CD14-positive monocyte (primary cell): ENCODE data around the gene ITGA5. TPM values are rescaled to one million over a fixed set of nuclear protein-coding genes. Genes with fewer than 3 reads are reported as not detected.

ENCODE experiments used
- DNase-seq, 3 donors: peaks; one replicate each; pipeline ENCODE4 v3.0.0-alpha.2; 2011 to 2022
- H2AFZ ChIP-seq: 2 replicates; pipeline ENCODE4 v1.6.0; 2012; ENCODE audit warnings: mild to moderate bottlenecking, low read depth, low read length, inconsistent platforms; ENCODE audit not compliant: insufficient read depth, poor library complexity, severe bottlenecking
- H3K27ac ChIP-seq, 2 donors: 1 replicate in 1 of 2; 2 replicates in 1 of 2; pipeline ENCODE4 v1.5.1; 2012 to 2013; ENCODE audit warnings: low read length in 2 of 2, control low read depth in 1 of 2, inconsistent platforms in 1 of 2, low read depth in 1 of 2, mild to moderate bottlenecking in 1 of 2
- H3K27me3 ChIP-seq, 2 donors: one replicate each; pipeline versions ENCODE4 v1.6.0 to v1.6.1; 2011 to 2013; ENCODE audit warnings: low read length in 2 of 2; ENCODE audit not compliant: control insufficient read depth in 2 of 2, insufficient read depth in 2 of 2
- H3K36me3 ChIP-seq, 2 donors: replicated peaks in 1 of 2; 1 replicate in 1 of 2; 2 replicates in 1 of 2; pipeline versions ENCODE4 v1.5.1 to v1.6.1; 2012 to 2013; ENCODE audit warnings: low read length in 2 of 2, control low read depth in 1 of 2, inconsistent platforms in 1 of 2, mild to moderate bottlenecking in 1 of 2; ENCODE audit not compliant: insufficient read depth in 2 of 2, control insufficient read depth in 1 of 2
- H3K4me1 ChIP-seq, 2 donors: 1 replicate in 1 of 2; 2 replicates in 1 of 2; pipeline versions ENCODE4 v1.5.1 to v1.6.1; 2012 to 2013; ENCODE audit warnings: low read length in 2 of 2, control low read depth in 1 of 2, inconsistent platforms in 1 of 2, mild to moderate bottlenecking in 1 of 2, moderate library complexity in 1 of 2; ENCODE audit not compliant: insufficient read depth in 2 of 2, control insufficient read depth in 1 of 2
- H3K4me2 ChIP-seq: replicated peaks from 2 replicates; pipeline ENCODE3; 2012; ENCODE audit warnings: low read length, moderate library complexity, mild to moderate bottlenecking; ENCODE audit not compliant: poor library complexity, severe bottlenecking; ENCODE audit errors: extremely low read depth
- H3K4me3 ChIP-seq, 3 experiments: fragments of 200-600 bp in 1 of 3; sonication (generic) in 1 of 3; replicated peaks in 1 of 3; 1 replicate in 2 of 3; 2 replicates in 1 of 3; pipeline ENCODE4 v1.5.1; 2011 to 2013; ENCODE audit warnings: low read length in 3 of 3, mild to moderate bottlenecking in 3 of 3, control low read depth in 2 of 3, low read depth in 2 of 3, inconsistent platforms in 1 of 3, moderate library complexity in 1 of 3
- H3K79me2 ChIP-seq: 2 replicates; pipeline ENCODE4 v1.6.0; 2012; ENCODE audit warnings: mild to moderate bottlenecking, control low read depth, inconsistent platforms, low read length, moderate library complexity; ENCODE audit not compliant: insufficient read depth
- H3K9ac ChIP-seq: 2 replicates; pipeline ENCODE4 v1.6.0; 2017; ENCODE audit warnings: low read length, mild to moderate bottlenecking; ENCODE audit not compliant: insufficient read depth, poor library complexity, severe bottlenecking
- H3K9me3 ChIP-seq, 2 donors: replicated peaks in 1 of 2; 1 replicate in 1 of 2; 2 replicates in 1 of 2; pipeline versions ENCODE4 v1.5.1 to v1.6.1; 2012 to 2013; ENCODE audit warnings: low read length in 2 of 2, control low read depth in 1 of 2; ENCODE audit not compliant: control insufficient read depth in 1 of 2, insufficient read depth in 1 of 2
- H4K20me1 ChIP-seq: 2 replicates; pipeline ENCODE4 v1.6.0; 2012; ENCODE audit warnings: mild to moderate bottlenecking, low read length, control low read depth, moderate library complexity; ENCODE audit not compliant: insufficient read depth
- H3K27ac Mint-ChIP-seq, 7 donors: one replicate each; pipeline ENCODE4 v1.8.0; 2020; ENCODE audit warnings: mild to moderate bottlenecking in 7 of 7, mixed read lengths in 7 of 7, moderate library complexity in 6 of 7, inconsistent platforms in 2 of 7
- H3K27me3 Mint-ChIP-seq, 3 donors: one replicate each; pipeline ENCODE4 v1.8.0; 2021 to 2022; ENCODE audit warnings: low read depth in 3 of 3, mild to moderate bottlenecking in 3 of 3, mixed read lengths in 3 of 3, moderate library complexity in 3 of 3, inconsistent platforms in 1 of 3
- H3K36me3 Mint-ChIP-seq, 2 donors: one replicate each; pipeline ENCODE4 v1.8.0; 2020; ENCODE audit warnings: mixed read lengths in 2 of 2, inconsistent platforms in 1 of 2, mild to moderate bottlenecking in 1 of 2
- H3K4me1 Mint-ChIP-seq: one replicate; pipeline ENCODE4 v1.8.0; 2020; ENCODE audit warnings: mild to moderate bottlenecking, mixed read lengths
- H3K4me3 Mint-ChIP-seq, 2 donors: one replicate each; pipeline ENCODE4 v1.8.0; 2020; ENCODE audit warnings: mild to moderate bottlenecking in 2 of 2, mixed read lengths in 2 of 2, moderate library complexity in 1 of 2
- H3K9me3 Mint-ChIP-seq, 7 donors: one replicate each; pipeline ENCODE4 v1.8.0; 2020 to 2022; ENCODE audit warnings: mixed read lengths in 7 of 7, mild to moderate bottlenecking in 6 of 7, moderate library complexity in 6 of 7, inconsistent platforms in 2 of 7
- CTCF ChIP-seq: fragments of 200-600 bp; IDR thresholded peaks from one replicate; pipeline ENCODE4 v1.8.0; 2022; ENCODE audit warnings: antibody characterized with exemption, mild to moderate bottlenecking
- WGBS: methylation state at CpG from one replicate; pipeline ENCODE4 v1.1.5; 2013; ENCODE audit warnings: missing lambda C conversion rate; ENCODE audit not compliant: insufficient coverage; 5-methylcytosine and 5-hydroxymethylcytosine counted together
- intact Hi-C, 2 donors: fragments of 100-400 bp; cut with micrococcal nuclease; formaldehyde crosslinking; loops; one replicate each; pipeline versions ENCODE4 v1.15.0 to v1.15.1; 2023
- polyA plus RNA-seq, 3 donors: library from polyadenylated mRNA; depleted of rRNA in 1 of 3; unstranded in 2 of 3; stranded (reverse) in 1 of 3; fragments of 300-500 nt in 2 of 3; fragments of >200 nt in 1 of 3; fragmentation: Illumina TruSeq in 2 of 3; gene quantifications; 1 replicate in 2 of 3; 2 replicates in 1 of 3; pipeline ENCODE4 v1.2.3, GENCODE V29; 2012 to 2021

Gene ITGA5
- polyA plus RNA-seq, 3 donors, result 85.5 to 142 (median 99.4) TPM

- H3K4me3 ChIP-seq, result peak overlapping the region; percentile 40 to 73 (median 48)
- intact Hi-C loops, result loop anchor here in 1 of 2 donors (5.0 kb wide), 1 partner anchor 106 kb away; the partner anchor contains the start of gene NCKAP1L
- no peaks in the 10 kb centered on the region for H3K9me3 ChIP-seq
- H3K4me2 ChIP-seq, result peak overlapping the region; percentile 82
- peak overlapping the region; percentile 65 for H2AFZ ChIP-seq
- Mint-ChIP-seq H3K27ac (peak overlapping the region; percentile 50 to 96 (median 82)), H3K27me3 (peaks cover 0 to 7% (median 2%) of the 10 kb centered on the region in 3 donors), H3K36me3 (peaks cover 27 to 47% of the 10 kb centered on the region in 2 donors), H3K4me1 (peaks cover 86% of the 10 kb centered on the region), H3K9me3 (peaks cover 0 to 1% (median 0%) of the 10 kb centered on the region in 7 donors), H3K4me3 (peak overlapping the region; percentile 82)
- WGBS, result under 1% methylated on average over 31 of the region's 51 CpGs
- peak overlapping the region; percentile 61 for H3K9ac ChIP-seq
- TF ChIP-seq CTCF, result no peak
- H3K27ac ChIP-seq, result peak overlapping the region; percentile 55 to 63
- H3K4me1 ChIP-seq, result peaks cover 91 to 92% of the 10 kb centered on the region in 2 donors
- H3K79me2 ChIP-seq, result peaks cover 18% of the 10 kb centered on the region
- H3K36me3 ChIP-seq, result peaks cover 12 to 16% of the 10 kb centered on the region in 2 donors
- peaks cover 15% of the 10 kb centered on the region for H4K20me1 ChIP-seq
- peak in 2 of 3 donors; percentile 36 to 37 for DNase-seq
- no peaks in the 10 kb centered on the region for H3K27me3 ChIP-seq
These were observed 28.2 kb downstream of the ITGA5 start for GRCh38 chr12:54390668-54391551.

- Histone ChIP-seq H3K27me3 (no peaks in the 10 kb centered on the region), H2AFZ (no peak overlapping the region), H3K79me2 (peaks cover 18% of the 10 kb centered on the region), H3K9me3 (no peaks in the 10 kb centered on the region), H3K4me1 (peaks cover 98% of the 10 kb centered on the region in 2 donors), H3K9ac (peak overlapping the region; percentile 61), H3K4me2 (peak overlapping the region; percentile 82), H3K36me3 (peaks cover 5 to 9% of the 10 kb centered on the region in 2 donors), H4K20me1 (peaks cover 10% of the 10 kb centered on the region), H3K27ac (peak overlapping the region; percentile 55 to 97), H3K4me3 (peak overlapping the region in 1 of 3 experiments; percentile 73)
- WGBS, result no CpG with 5 or more reads among the region's 7 CpGs
- Mint-ChIP-seq H3K27ac (peak overlapping the region; percentile 71 to 96 (median 80)), H3K4me1 (peaks cover 93% of the 10 kb centered on the region), H3K27me3 (peaks cover 0 to 7% (median 2%) of the 10 kb centered on the region in 3 donors), H3K9me3 (peaks cover 0 to 1% (median 0%) of the 10 kb centered on the region in 7 donors), H3K36me3 (peaks cover 20 to 40% of the 10 kb centered on the region in 2 donors), H3K4me3 (peak overlapping the region; percentile 82)
- DNase-seq, result peak in 2 of 3 donors; percentile 56 to 58
- intact Hi-C loops, result loop anchor here in 1 of 2 donors (5.0 kb wide), 1 partner anchor 107 kb away; the partner anchor contains the start of gene NCKAP1L
- no peak for TF ChIP-seq CTCF
These were observed 28.8 kb downstream of the ITGA5 start for GRCh38 chr12:54390176-54390667.
